Chondrocyte (in vitro differentiated cells): ENCODE results near the gene PARPBP. TPM values are rescaled to one million over a fixed set of nuclear protein-coding genes. Genes with fewer than 3 reads are reported as not detected.

Source experiments
- DNase-seq: peaks from one replicate; pipeline ENCODE4 v3.0.0; 2021; ENCODE audit warnings: mixed read lengths, low spot score
- H3K27ac Mint-ChIP-seq: one replicate; pipeline ENCODE4 v1.8.0; 2021; ENCODE audit warnings: mild to moderate bottlenecking, moderate library complexity, mixed read lengths; ENCODE audit not compliant: unreplicated experiment
- H3K27me3 Mint-ChIP-seq: 2 replicates; pipeline ENCODE4 v1.8.0; 2021; ENCODE audit warnings: low read depth, mixed read lengths
- H3K36me3 Mint-ChIP-seq: 2 replicates; pipeline ENCODE4 v1.8.0; 2021; ENCODE audit warnings: low read depth, mixed read lengths
- H3K4me1 Mint-ChIP-seq: 2 replicates; pipeline ENCODE4 v1.8.0; 2021; ENCODE audit warnings: low read depth, mild to moderate bottlenecking, mixed read lengths
- H3K4me3 Mint-ChIP-seq: one replicate; pipeline ENCODE4 v1.8.0; 2021; ENCODE audit warnings: mild to moderate bottlenecking, moderate library complexity, mixed read lengths; ENCODE audit not compliant: unreplicated experiment
- H3K9me3 Mint-ChIP-seq: 2 replicates; pipeline ENCODE4 v1.8.0; 2021; ENCODE audit warnings: low read depth, mixed read lengths
- total RNA-seq: library from RNA; stranded (reverse); gene quantifications from 3 replicates; pipeline ENCODE4 v1.2.1, GENCODE V29; 2021
- TF ChIP-seq, protein P1 (sequence below): fragments of 200-600 bp; sonication (generic); IDR thresholded peaks from 2 replicates; pipeline ENCODE4 v1.5.0; 2021; ENCODE audit warnings: antibody characterized with exemption, mild to moderate bottlenecking, moderate library complexity

The PARPBP gene
- total RNA-seq, 1 donor from 2014 or later: 3.8 TPM

- H3K4me1 Mint-ChIP-seq: peaks cover 17% of the 10 kb centered on the region
- DNase-seq: no peak
- no peaks in the 10 kb centered on the region for H3K27me3 Mint-ChIP-seq
- H3K9me3 Mint-ChIP-seq: no peaks in the 10 kb centered on the region
- H3K36me3 Mint-ChIP-seq: no peaks in the 10 kb centered on the region
- no peak overlapping the region for H3K4me3 Mint-ChIP-seq
- TF ChIP-seq, protein P1, sequence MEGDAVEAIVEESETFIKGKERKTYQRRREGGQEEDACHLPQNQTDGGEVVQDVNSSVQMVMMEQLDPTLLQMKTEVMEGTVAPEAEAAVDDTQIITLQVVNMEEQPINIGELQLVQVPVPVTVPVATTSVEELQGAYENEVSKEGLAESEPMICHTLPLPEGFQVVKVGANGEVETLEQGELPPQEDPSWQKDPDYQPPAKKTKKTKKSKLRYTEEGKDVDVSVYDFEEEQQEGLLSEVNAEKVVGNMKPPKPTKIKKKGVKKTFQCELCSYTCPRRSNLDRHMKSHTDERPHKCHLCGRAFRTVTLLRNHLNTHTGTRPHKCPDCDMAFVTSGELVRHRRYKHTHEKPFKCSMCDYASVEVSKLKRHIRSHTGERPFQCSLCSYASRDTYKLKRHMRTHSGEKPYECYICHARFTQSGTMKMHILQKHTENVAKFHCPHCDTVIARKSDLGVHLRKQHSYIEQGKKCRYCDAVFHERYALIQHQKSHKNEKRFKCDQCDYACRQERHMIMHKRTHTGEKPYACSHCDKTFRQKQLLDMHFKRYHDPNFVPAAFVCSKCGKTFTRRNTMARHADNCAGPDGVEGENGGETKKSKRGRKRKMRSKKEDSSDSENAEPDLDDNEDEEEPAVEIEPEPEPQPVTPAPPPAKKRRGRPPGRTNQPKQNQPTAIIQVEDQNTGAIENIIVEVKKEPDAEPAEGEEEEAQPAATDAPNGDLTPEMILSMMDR: peak; percentile 81
- no peak overlapping the region for H3K27ac Mint-ChIP-seq
These were observed 50.1 kb downstream of the PARPBP start for GRCh38 chr12:102169922-102170621.

DNA sequence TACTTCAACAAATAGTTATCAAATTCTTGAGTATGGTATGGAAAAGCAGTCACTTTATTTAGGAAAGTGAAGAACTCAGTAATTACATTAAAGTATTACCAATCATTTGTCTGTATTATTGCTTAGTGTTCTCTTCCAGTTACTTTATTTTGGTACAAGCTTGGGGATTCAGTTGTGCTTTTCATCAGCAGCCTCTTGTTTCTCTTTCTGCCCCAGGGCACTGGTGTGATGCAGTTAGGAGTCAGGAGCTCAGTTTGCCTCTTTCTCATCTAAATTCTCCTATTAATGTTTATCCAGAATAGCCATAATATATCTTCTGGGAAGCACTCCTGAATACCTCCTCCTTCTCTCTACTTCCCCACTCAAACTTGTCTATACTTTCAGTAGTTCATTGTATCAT is 52.0 kb downstream of the PARPBP start:
- Mint-ChIP-seq H3K9me3 (no peaks in the 10 kb centered on the region), H3K36me3 (no peaks in the 10 kb centered on the region), H3K27me3 (no peaks in the 10 kb centered on the region), H3K27ac (peak overlapping the region; percentile 74), H3K4me3 (no peak overlapping the region), H3K4me1 (peaks cover 17% of the 10 kb centered on the region)
- TF ChIP-seq, protein P1: no peak
- no peak for DNase-seq

- H3K27ac Mint-ChIP-seq: peak overlapping the region; percentile 74
- no peak for DNase-seq
- peaks cover 17% of the 10 kb centered on the region for H3K4me1 Mint-ChIP-seq
These were observed 52.5 kb downstream of the PARPBP start for GRCh38 chr12:102172436-102172835.

DNA sequence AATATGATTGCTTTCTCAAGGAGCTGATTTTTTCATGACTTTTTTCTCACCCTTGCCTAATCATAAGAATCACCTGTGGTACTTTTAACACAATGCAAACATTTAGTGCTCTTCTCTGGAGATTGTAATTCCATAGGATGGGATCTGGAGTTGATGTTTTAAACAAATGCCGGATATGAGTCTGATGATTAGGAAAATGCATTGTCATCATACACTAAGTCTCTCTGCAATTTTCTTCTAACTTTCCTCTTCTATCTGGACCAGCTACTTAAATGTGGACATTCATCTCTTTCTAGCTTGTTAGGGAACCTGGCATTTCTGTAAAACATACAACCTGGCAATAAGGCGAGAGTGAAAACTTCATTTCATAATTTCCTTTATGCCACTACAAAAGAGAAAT is 54.1 kb downstream of the PARPBP start:
- TF ChIP-seq, protein P1: no peak
- H3K27ac Mint-ChIP-seq: no peak overlapping the region
- no peak for DNase-seq
- peaks cover 13% of the 10 kb centered on the region for H3K4me1 Mint-ChIP-seq
- H3K9me3 Mint-ChIP-seq: no peaks in the 10 kb centered on the region
- H3K4me3 Mint-ChIP-seq: no peak overlapping the region
- no peaks in the 10 kb centered on the region for H3K36me3 Mint-ChIP-seq
- no peaks in the 10 kb centered on the region for H3K27me3 Mint-ChIP-seq

More at GRCh38 chr12:102172436-102172835, 52.5 kb downstream of the PARPBP start:
- Mint-ChIP-seq H3K9me3 (no peaks in the 10 kb centered on the region), H3K4me3 (no peak overlapping the region), H3K27me3 (no peaks in the 10 kb centered on the region), H3K36me3 (no peaks in the 10 kb centered on the region)
- TF ChIP-seq, protein P1: no peak

DNA sequence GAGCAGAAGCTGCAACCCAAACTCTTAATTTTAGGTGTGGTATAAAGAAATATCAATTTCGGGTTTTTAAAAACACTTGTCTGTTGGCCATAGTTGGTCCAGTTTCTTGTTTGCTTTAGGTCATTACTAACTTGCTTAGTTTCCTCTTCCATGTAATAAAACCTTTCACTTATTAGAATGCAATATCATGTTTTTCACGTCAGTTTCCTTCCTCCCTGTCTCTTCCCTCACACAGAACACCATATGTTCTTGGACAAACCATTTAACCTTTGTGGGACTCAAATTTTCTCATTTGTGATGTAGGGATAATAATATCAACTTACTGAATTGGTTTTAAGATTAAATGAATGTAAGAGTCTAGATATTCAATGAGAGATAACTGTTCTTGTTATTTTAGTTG is 54.8 kb downstream of the PARPBP start:
- peaks cover 13% of the 10 kb centered on the region for H3K4me1 Mint-ChIP-seq
- TF ChIP-seq, protein P1: no peak
- DNase-seq: no peak
- H3K36me3 Mint-ChIP-seq: no peaks in the 10 kb centered on the region
- H3K4me3 Mint-ChIP-seq: no peak overlapping the region
- no peaks in the 10 kb centered on the region for H3K9me3 Mint-ChIP-seq
- H3K27me3 Mint-ChIP-seq: no peaks in the 10 kb centered on the region
- H3K27ac Mint-ChIP-seq: no peak overlapping the region
